K562 treated with DMSO at 1 percent for 12 hours (cell line): Measurements from ENCODE around the gene DHX58. TPM values are rescaled to one million over a fixed set of nuclear protein-coding genes. Genes with fewer than 3 reads are reported as not detected.

ENCODE experiments used
- total RNA-seq: library from RNA; unstranded; fragments of 300-600 nt; gene quantifications from 2 replicates; pipeline ENCODE4 v1.2.3, GENCODE V29; 2022; ENCODE audit not compliant: insufficient read depth

The DHX58 gene
- total RNA-seq: 2.9 and 4.3 TPM in 2 replicates

DNA sequence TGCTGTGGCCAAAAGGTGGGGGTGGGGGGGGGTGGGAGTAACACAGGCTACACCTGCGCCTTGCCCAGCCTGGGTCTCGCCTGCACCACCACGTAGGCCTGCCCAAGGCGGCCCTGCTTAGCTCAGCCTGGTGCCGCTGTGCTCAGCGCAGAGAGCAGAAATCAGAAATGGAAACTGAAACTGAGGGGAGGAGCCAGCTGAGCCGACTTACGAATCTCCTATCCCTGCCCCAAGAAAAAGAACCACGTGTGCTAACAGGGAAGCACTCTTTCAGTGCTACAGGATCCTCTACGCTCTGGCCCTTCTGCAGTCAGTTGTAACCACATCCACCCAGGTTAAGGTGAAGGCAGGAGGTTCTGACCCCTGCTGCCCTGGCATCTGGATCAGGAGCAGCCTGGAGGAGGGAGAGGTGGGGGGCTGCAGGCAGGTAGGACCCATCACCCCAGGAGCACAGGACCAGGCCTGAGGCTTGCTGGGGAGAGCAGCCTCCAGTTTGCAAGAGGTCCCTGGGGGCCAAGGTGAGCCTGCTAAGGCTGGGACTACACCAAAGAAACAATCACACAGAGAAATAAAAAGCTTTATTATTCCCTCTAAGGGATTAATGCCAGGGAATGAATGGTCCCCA, at the start of gene DHX58:
Gene DHX58, minus strand, starts transcription at position 163 of the 625 bp plus-strand sequence. CDS start 822 bp downstream, outside the sequence.

DNA sequence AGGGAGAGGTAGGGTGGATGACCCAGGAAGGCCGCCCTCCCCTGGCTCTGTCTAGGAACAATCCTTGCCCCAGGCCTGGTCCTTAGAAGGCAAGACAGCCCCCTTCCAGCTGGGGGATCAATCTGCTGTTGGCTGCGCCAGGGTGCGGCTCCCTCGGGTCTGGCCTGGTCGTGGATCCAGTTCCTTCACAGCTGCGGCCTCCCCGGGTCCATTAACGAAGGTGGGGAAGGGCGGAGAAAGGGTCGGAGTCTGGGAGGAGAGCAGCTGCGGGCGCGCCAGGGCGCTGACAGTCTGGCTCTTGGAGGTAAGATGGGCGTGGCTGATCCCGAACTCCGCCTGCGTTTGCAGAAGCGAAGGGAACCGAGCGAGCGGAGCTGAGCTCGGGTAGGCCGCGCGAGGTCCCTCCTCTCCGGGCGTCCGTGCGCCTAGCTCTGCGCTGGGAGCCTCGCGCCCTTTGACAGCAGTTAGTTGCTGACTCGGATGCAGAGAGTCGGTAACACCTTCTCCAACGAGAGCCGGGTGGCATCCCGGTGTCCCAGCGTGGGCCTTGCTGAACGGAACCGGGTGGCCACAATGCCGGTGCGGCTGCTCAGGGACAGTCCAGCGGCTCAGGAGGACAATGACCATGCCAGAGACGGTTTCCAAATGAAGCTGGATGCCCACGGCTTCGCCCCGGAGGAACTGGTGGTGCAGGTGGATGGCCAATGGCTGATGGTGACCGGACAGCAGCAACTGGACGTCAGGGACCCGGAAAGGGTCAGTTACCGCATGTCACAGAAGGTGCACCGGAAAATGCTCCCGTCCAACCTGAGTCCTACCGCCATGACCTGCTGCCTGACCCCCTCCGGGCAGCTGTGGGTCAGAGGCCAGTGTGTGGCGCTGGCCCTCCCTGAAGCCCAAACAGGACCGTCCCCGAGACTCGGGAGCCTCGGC, 10.1 kb upstream of the DHX58 start, which contains the start of gene HSPB9:
Gene HSPB9, plus strand, starts transcription at position 434 of the 933 bp plus-strand sequence. Its CDS starts 47 bp downstream, at position 481.

DNA sequence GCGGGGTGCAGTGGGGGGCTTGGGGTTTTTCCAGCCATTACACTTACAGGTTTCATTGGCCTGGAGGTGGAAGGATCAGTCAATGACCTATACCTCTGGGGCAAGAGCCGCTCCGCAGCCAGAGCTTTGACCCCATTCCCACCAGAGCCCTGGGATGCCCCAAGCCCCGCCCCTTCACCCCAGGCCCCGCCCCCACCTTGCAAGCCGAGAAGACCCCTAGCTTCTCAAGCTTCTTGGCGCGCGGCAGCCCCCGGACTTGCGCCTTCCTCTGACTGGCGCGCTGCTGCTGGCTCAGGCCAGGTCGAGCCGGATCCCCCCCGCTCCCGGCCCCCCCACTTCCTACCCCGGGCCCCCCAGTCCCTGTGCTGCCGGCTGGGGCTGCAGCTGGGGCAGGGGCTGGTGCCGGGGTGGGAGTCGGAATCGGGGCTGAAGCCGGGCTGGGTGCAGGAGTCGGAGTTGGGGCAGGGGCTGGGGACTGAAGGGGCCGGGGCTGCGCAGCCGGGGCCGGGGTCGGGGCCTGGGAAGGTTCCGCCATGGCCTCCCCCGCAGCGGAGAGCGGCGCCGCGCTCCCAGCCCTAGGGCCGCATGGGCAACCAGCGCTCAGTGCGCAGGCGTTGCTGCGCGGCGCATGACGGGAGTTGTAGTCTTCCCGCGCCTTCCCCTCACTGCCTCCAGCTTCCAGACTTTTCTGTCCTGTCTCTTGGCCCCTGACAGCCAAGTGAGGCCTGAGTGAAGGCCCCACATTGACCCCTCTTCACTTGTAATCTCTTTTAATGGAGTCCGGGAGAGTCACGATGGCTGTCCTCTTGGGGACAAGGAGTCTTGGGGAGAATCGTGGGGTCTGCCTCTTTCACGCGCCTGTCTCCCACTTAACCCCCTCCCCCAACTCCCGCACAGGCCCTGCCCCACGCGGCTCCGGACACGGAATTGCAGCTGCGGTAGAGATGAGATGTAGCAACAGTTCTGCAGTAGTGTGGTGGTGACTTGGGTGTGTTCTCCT, 8.6 kb upstream of the DHX58 start, which contains the start of gene KAT2A:
Gene KAT2A, minus strand, starts transcription at position 598 of the 1,000 bp plus-strand sequence. Its CDS starts 63 bp downstream, at position 535.

DNA sequence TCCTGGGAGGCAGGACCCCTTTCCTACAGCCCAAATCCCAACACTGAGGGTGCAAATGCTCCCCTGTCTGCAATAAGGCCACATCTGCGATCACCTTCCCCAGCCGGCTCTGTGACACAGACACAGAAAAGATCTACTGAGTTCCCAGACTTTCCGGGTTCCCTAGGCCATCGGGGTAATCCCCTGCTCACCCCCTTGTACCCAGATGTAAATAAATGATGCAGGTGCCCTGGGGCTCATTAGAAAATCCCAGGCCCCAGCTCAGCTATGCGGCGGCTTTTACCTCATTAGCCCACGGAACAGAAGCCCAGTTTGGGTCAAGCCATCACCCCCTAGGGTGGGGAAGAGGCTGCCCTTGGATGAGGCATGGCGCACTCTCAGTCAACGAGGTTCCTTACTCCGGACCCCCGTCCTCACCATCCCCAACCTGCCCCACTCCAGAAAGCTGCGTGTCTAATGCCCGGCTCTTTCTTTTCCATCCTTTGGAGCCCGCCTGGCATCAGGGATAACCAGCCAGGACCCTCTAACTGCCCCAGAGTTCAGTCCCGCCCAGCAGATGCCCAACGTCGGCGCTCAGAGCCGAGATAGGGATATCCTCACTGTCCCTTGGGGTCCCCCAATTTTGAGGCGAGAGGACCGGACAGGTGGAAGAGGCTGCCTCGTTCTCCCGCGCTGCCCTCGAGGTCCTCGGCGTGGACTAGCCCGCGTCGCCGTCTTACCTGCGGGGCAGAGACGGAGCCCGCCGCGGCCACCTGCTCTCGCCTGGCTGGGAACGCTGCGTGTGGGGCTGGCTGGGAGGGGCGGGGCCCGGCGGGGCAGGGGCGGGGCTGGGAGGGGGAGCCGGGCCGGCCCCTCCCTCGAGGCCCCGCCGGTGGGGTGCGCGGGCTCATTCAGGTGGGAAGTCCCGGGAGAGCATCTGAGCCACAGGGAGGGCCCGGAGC, 14.6 kb downstream of the DHX58 start, which contains the start of gene ZNF385C:
Gene ZNF385C, minus strand, starts transcription at position 783 of the 941 bp plus-strand sequence. CDS start 35,417 bp downstream, outside the sequence.

Other genes starting within 250 kb of the DHX58 start
- gene KLHL11, start 247.3 kb downstream of the DHX58 start, total RNA-seq: 2.3 and 6.1 TPM in 2 replicates
- gene ACLY, start 193.8 kb downstream of the DHX58 start, total RNA-seq: 42.0 and 106 TPM in 2 replicates
- 0.36 and 1.4 TPM in 2 replicates for gene ODAD4, start 182.1 kb downstream of the DHX58 start, total RNA-seq
- gene CNP, start 145.9 kb downstream of the DHX58 start, total RNA-seq: 34.5 and 50.2 TPM in 2 replicates
- 88.5 and 114 TPM in 2 replicates for gene DNAJC7, start 95.3 kb downstream of the DHX58 start, total RNA-seq
- gene NKIRAS2, start 92.6 kb downstream of the DHX58 start, total RNA-seq: 60.7 and 119 TPM in 2 replicates
- 2.0 and 2.4 TPM in 2 replicates for gene C17orf113, start 62.1 kb downstream of the DHX58 start, total RNA-seq
- gene ZNF385C, start 14.2 kb downstream of the DHX58 start, total RNA-seq: 0.73 and 1.8 TPM in 2 replicates
- gene KAT2A, start 8.7 kb upstream of the DHX58 start, total RNA-seq: 16.9 and 35.3 TPM in 2 replicates
- gene HSPB9, start 10.1 kb upstream of the DHX58 start, total RNA-seq: 1.1 TPM in 1 of 2 replicates, not detected in the other
- 117 and 137 TPM in 2 replicates for gene RAB5C, start 42.3 kb upstream of the DHX58 start, total RNA-seq
- not detected in 2 replicates for gene KCNH4, start 68.4 kb upstream of the DHX58 start, total RNA-seq
- gene HCRT, start 72.7 kb upstream of the DHX58 start, total RNA-seq: not detected in 2 replicates
- gene GHDC, start 81.8 kb upstream of the DHX58 start, total RNA-seq: 15.5 and 21.4 TPM in 2 replicates
- gene STAT5B, start 163.7 kb upstream of the DHX58 start, total RNA-seq: 33.7 and 83.5 TPM in 2 replicates
- 51.5 and 84.7 TPM in 2 replicates for gene STAT5A, start 175.8 kb upstream of the DHX58 start, total RNA-seq